ENCODE data around the gene SLC25A28. TPM values are rescaled to one million over a fixed set of nuclear protein-coding genes. Genes with fewer than 3 reads are reported as not detected.

The SLC25A28 gene
- total and polyA plus RNA-seq, 2 donors from 2014 or later, result 43.0 to 57.1 TPM

DNA sequence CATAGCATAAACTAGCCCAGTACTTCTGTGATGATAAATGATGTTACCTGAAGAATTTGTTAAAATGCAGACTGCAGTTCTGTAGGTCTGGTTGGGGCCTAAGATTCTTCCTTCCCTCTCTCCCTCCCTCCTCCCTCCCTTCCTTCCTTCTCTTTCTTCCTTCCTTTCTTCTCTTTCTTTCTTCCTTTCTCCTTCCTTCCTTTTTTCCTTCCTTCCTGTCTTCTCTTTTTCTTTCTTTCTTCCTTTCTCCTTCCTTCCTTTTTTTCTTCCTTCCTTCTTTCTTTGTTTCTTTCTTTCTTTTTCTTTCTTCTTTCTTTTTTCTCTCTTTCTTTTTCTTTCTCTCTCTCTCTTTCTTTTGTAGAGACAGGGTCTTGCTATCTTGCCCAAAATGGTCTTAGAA, 3.7 kb upstream of the SLC25A28 start:
- DNase-seq (no peak), FAIRE-seq (no peak)
- Histone ChIP-seq H3K4me1 (ENCODE audit: control insufficient read depth in 2 of 3, insufficient read depth in 2 of 3, low read depth in 1 of 3, low read length in 3 of 3) (peaks cover 1 to 15% (median 5%) of the 10 kb centered on the region in 3 donors), H3K9me3 (ENCODE audit: control insufficient read depth in 2 of 3, insufficient read depth in 1 of 3, low read length in 3 of 3) (no peaks in the 10 kb centered on the region), H3K27me3 (ENCODE audit: control insufficient read depth, insufficient read depth, low read length) (no peaks in the 10 kb centered on the region), H3K36me3 (ENCODE audit: control insufficient read depth in 2 of 3, insufficient read depth in 3 of 3, low read length in 3 of 3) (no peaks in the 10 kb centered on the region), H3K9ac (ENCODE audit: low read length in 3 of 3) (no peak overlapping the region), H3K27ac (ENCODE audit: low read depth in 2 of 2, low read length in 2 of 2) (no peak overlapping the region), H3K4me3 (ENCODE audit: low read length in 3 of 3) (no peak overlapping the region)
- intact Hi-C loops (cut with DNase I), result no loop called here
- TF ChIP-seq, protein P1, sequence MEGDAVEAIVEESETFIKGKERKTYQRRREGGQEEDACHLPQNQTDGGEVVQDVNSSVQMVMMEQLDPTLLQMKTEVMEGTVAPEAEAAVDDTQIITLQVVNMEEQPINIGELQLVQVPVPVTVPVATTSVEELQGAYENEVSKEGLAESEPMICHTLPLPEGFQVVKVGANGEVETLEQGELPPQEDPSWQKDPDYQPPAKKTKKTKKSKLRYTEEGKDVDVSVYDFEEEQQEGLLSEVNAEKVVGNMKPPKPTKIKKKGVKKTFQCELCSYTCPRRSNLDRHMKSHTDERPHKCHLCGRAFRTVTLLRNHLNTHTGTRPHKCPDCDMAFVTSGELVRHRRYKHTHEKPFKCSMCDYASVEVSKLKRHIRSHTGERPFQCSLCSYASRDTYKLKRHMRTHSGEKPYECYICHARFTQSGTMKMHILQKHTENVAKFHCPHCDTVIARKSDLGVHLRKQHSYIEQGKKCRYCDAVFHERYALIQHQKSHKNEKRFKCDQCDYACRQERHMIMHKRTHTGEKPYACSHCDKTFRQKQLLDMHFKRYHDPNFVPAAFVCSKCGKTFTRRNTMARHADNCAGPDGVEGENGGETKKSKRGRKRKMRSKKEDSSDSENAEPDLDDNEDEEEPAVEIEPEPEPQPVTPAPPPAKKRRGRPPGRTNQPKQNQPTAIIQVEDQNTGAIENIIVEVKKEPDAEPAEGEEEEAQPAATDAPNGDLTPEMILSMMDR (IDR thresholded peaks at IDR 0.05; ENCODE audit: borderline replicate concordance, extremely low read depth, insufficient read depth), result no peak

DNA sequence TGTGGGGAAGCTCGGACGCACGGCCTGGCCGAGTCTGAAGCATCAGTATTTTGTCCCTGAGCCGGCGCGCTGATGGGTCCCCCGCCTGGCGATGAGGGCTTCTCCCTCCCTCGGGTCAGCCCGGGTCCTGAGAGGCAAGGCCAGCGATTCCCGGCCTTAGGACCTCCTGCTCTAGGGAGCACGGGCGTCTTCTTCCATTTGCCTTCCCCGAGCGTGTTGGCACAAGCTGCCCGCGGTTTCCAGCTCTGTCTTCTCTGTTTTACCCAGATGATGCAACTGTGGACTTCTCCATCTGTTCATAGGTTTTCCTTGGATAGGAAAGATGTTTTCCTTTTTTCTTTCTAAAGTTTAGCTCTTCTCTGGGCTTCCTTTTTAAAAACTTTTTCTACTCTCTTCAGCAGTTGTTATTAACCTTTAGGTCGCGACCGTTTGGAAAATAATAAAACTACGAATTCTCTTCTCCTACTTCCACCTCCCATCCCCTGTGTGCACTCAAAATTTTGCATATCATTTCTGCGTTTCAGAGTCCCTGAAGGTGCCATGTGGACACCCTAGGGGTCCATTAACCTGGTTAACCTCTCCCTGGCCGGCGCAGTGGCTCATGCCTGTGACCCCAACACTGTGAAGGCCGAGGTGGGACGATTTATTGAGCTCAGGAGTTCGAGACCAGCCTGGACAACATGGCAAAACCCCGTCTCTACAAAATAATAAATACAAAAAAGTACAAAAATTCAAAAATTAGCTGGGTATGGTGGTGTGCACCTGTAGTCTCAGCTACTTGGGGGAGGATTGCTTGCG, 1.4 kb upstream of the SLC25A28 start:
- H3K4me1 ChIP-seq (ENCODE audit: control insufficient read depth in 2 of 3, insufficient read depth in 2 of 3, low read depth in 1 of 3, low read length in 3 of 3), result peaks cover 2 to 29% (median 21%) of the 10 kb centered on the region in 3 donors
- intact Hi-C loops (cut with DNase I), result no loop called here
- DNase-seq, result peak in 1 of 5 donors; percentile 58
- no peaks in the 10 kb centered on the region for H3K36me3 ChIP-seq (ENCODE audit: control insufficient read depth in 2 of 3, insufficient read depth in 3 of 3, low read length in 3 of 3)
- TF ChIP-seq, protein P1 (IDR thresholded peaks at IDR 0.05; ENCODE audit: borderline replicate concordance, extremely low read depth, insufficient read depth), result no peak
- H3K9ac ChIP-seq (ENCODE audit: low read length in 3 of 3), result peak overlapping the region; percentile 21 to 83 (median 45)
- no peaks in the 10 kb centered on the region for H3K27me3 ChIP-seq (ENCODE audit: control insufficient read depth, insufficient read depth, low read length)
- H3K9me3 ChIP-seq (ENCODE audit: control insufficient read depth in 2 of 3, insufficient read depth in 1 of 3, low read length in 3 of 3), result no peaks in the 10 kb centered on the region
- peak overlapping the region; percentile 52 to 68 (median 62) for H3K4me3 ChIP-seq (ENCODE audit: low read length in 3 of 3)
- FAIRE-seq, result no peak
- H3K27ac ChIP-seq (ENCODE audit: low read depth in 2 of 2, low read length in 2 of 2), result peak overlapping the region; percentile 98

DNA sequence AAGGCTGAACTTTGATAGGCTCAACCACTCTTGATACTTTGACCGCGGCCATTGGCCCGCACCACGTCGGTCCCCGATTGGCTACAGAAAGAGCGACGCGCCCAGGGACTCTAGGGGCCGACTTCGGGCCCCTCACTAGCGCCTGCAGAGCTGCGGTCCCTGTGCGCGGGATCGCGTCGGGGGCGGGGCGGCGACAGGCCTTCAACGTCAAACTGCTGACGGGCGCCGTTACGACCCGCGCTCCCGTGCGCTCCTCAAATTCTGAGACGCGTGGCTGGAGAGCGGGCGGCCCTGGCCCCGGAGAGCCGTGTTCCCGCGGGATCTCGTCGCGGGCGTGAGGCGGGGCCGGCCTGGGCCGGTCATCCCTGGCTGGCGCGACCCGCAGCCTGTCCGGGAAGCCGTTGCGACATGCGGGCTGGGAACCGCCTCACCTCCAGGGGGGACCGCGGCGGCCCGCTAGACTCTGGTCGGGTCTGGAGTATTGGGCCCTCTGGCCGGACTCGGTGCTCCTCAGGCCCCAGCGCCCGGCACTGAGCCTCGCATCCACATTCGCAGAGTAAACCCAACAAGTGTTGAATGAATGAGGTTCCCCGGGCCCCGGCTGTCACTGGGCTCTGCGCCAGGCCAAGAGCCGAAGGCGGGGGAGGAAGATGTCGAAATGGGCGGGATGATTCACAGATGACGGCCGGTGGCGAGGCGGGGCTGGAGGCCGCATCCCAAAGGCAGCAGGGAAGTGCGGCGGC, 643 bp upstream of the SLC25A28 start:
- Histone ChIP-seq H3K27ac (ENCODE audit: low read depth in 2 of 2, low read length in 2 of 2) (peak overlapping the region; percentile 98), H3K36me3 (ENCODE audit: control insufficient read depth in 2 of 3, insufficient read depth in 3 of 3, low read length in 3 of 3) (no peaks in the 10 kb centered on the region), H3K9ac (ENCODE audit: low read length in 3 of 3) (peak overlapping the region; percentile 21 to 83 (median 45)), H3K4me3 (ENCODE audit: low read length in 3 of 3) (peak overlapping the region; percentile 52 to 68 (median 62)), H3K9me3 (ENCODE audit: control insufficient read depth in 2 of 3, insufficient read depth in 1 of 3, low read length in 3 of 3) (no peaks in the 10 kb centered on the region), H3K4me1 (ENCODE audit: control insufficient read depth in 2 of 3, insufficient read depth in 2 of 3, low read depth in 1 of 3, low read length in 3 of 3) (peaks cover 2 to 29% (median 24%) of the 10 kb centered on the region in 3 donors), H3K27me3 (ENCODE audit: control insufficient read depth, insufficient read depth, low read length) (no peaks in the 10 kb centered on the region)
- DNase-seq, result peak; percentile 94 to 100 (median 98)
- intact Hi-C loops (cut with DNase I), result no loop called here
- TF ChIP-seq, protein P1 (IDR thresholded peaks at IDR 0.05; ENCODE audit: borderline replicate concordance, extremely low read depth, insufficient read depth), result peak; percentile 1
- FAIRE-seq, result no peak

All from kidney (tissue), 14 donors.